Measurements from ENCODE around the gene TERF2IP.

DNA sequence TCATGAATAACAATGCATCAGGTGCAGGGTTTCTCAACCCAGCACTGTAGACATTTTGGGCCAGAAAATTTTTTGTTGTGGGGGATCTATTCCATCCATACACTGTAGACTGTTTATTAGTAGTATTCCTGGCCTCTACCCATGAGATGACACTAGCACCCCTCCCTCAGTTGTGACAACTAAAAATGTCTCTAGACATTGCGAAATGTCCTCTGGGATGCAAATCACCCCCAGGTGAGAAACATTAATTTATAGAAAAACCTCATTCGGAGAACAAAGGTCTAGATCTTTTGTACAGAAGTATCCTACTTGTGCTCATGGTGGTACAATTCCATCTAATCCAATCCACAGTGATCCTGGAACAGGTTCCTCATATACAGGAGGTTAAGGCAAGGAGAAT lies 28.8 kb upstream of the TERF2IP start:
- TF ChIP-seq EZH2 (IDR thresholded peaks at IDR 0.05; ENCODE audit: insufficient read depth, poor library complexity, severe bottlenecking), result no peak
- no peak for TF ChIP-seq EZH2phosphoT487 (IDR thresholded peaks at IDR 0.05; ENCODE audit: insufficient read depth, low read depth)

Data from GM23248 (cell line).